GM12873 (cell line): ENCODE results near the gene AGAP1.

Experiments used
- TF ChIP-seq, protein P1 (sequence below): IDR thresholded peaks from 2 replicates; pipeline ENCODE4 v1.5.1; 2012; ENCODE audit warnings: low read depth, mild to moderate bottlenecking, moderate library complexity, low read length, control low read depth; ENCODE audit not compliant: insufficient read depth; ENCODE audit errors: missing control alignments

The AGAP1 gene

GRCh38 chr2:235719146-235719942 lies 225.5 kb downstream of the AGAP1 start:
- TF ChIP-seq, protein P1, sequence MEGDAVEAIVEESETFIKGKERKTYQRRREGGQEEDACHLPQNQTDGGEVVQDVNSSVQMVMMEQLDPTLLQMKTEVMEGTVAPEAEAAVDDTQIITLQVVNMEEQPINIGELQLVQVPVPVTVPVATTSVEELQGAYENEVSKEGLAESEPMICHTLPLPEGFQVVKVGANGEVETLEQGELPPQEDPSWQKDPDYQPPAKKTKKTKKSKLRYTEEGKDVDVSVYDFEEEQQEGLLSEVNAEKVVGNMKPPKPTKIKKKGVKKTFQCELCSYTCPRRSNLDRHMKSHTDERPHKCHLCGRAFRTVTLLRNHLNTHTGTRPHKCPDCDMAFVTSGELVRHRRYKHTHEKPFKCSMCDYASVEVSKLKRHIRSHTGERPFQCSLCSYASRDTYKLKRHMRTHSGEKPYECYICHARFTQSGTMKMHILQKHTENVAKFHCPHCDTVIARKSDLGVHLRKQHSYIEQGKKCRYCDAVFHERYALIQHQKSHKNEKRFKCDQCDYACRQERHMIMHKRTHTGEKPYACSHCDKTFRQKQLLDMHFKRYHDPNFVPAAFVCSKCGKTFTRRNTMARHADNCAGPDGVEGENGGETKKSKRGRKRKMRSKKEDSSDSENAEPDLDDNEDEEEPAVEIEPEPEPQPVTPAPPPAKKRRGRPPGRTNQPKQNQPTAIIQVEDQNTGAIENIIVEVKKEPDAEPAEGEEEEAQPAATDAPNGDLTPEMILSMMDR = no peak

GRCh38 chr2:235721625-235722024 lies 227.8 kb downstream of the AGAP1 start:
- TF ChIP-seq, protein P1 = no peak

GRCh38 chr2:235722869-235723268 lies 229.0 kb downstream of the AGAP1 start:
- TF ChIP-seq, protein P1 = no peak

DNA sequence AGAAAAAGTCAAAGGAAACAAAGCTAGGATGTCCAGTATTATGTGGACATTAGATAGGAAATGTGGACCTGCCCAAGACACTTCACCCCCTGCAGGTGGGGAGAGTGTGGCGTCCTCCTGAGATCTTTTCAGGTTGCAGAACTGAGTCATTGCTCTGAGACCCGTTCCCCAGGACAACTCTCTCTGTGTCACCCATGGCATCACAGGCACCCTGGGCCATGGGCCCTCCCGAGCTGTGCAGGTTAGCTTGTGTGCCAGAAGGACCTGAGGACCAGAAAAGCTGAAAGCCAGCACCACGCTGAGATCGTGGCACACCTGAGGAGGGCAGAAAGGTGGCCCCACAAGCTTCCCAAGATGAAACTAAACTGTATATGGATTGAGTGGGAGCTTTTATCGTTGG lies 229.5 kb downstream of the AGAP1 start:
- TF ChIP-seq, protein P1 = no peak

- TF ChIP-seq, protein P1 = no peak
These were observed 230.1 kb downstream of the AGAP1 start for GRCh38 chr2:235723811-235724465.

GRCh38 chr2:235725016-235725489 lies 231.2 kb downstream of the AGAP1 start:
- TF ChIP-seq, protein P1 = no peak

DNA sequence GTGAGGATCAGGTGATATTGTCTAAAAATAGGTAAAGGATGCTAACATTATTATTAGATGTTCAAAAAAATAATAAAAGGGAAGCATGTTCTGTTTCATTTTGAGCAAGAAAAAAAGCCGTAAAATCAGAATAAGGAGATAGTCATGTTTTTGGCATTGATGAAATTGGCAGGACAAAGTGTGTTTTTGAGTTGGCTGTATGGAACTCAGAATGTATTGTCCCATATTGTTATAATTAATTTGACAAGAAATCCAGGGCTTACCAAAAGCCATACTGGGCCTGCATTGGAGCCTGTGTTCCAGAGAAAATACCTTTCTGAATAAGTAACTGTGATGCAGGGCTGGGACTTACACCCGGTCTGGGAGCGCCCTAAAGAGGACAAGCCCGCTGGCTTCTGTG lies 232.0 kb downstream of the AGAP1 start:
- TF ChIP-seq, protein P1 = no peak
